Progenitor cell of endocrine pancreas (in vitro differentiated cells): ENCODE data around the gene MADD. TPM values are rescaled to one million over a fixed set of nuclear protein-coding genes. Genes with fewer than 3 reads are reported as not detected.

ENCODE experiments used
- DNase-seq: peaks from one replicate; pipeline ENCODE4 v3.0.0; 2021; ENCODE audit warnings: low spot score; ENCODE audit not compliant: unreplicated experiment
- H3K27ac Mint-ChIP-seq: 2 replicates; pipeline ENCODE4 v1.8.0; 2021; ENCODE audit warnings: mild to moderate bottlenecking, moderate library complexity, mixed read lengths
- H3K27me3 Mint-ChIP-seq: 2 replicates; pipeline ENCODE4 v1.8.0; 2021; ENCODE audit warnings: mixed read lengths
- H3K36me3 Mint-ChIP-seq: 2 replicates; pipeline ENCODE4 v1.8.0; 2022; ENCODE audit warnings: mixed read lengths; ENCODE audit not compliant: insufficient read depth
- H3K4me1 Mint-ChIP-seq: 2 replicates; pipeline ENCODE4 v1.8.0; 2021; ENCODE audit warnings: low read depth, mixed read lengths
- H3K4me3 Mint-ChIP-seq: 2 replicates; pipeline ENCODE4 v1.8.0; 2021; ENCODE audit warnings: low read depth, mild to moderate bottlenecking, moderate library complexity, mixed read lengths
- H3K9me3 Mint-ChIP-seq: 2 replicates; pipeline ENCODE4 v1.8.0; 2021; ENCODE audit warnings: low read depth, mixed read lengths
- CTCF ChIP-seq: fragments of 200-600 bp; sonication (generic); IDR thresholded peaks from one replicate; pipeline ENCODE4 v1.5.0; 2021; ENCODE audit warnings: antibody characterized with exemption, mild to moderate bottlenecking; ENCODE audit not compliant: unreplicated experiment
- total RNA-seq: library from RNA; stranded (reverse); gene quantifications from 2 replicates; pipeline ENCODE4 v1.2.1, GENCODE V29; 2021

The MADD gene
- total RNA-seq, 1 donor from 2014 or later: 66.5 TPM

DNA sequence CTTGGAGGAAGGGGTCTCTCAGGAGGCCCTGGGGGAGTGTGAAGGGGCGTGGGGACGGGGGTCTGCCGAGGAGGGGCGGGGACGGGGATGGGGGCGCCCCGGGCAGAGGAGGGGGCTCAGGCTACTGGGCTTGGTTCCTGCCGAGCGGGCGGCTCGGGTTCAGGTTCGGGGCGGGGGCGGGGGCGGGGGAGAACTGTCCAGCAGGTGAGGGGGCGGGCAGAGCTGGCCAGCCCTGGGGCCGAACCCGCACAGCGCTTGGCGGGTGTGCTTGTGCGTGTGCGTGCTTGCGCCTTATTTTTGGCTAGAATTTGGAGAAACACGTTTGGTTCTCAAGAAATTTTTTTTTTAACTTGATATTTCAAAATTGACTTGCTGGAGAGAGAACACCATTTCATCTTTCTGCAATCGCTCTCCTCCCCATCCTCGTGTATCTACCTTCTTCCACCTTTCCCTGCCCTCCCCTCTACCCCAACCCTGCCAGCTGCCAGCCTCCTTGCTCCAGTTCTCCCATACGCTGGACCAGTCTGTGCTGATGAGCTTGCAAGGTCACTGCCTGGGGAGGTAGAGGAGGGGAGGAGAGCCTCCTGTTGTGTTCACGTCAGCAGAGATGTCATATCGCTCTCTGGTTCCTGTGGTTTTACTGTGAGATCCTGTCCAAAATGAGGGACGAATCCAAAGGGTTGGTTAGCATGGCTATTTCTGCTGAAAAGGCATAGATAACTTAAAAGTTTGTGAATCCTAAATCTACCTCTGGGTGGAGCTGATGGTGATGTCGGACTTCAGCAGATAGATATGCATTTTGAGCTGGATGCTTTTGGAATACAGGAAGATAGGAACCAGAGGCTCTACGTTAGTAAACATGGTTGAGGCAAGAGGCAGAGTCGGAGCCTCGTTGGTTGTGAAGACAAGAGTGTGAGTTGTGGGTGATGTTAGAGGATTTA, 668 bp downstream of the MADD start:
- Mint-ChIP-seq H3K27ac (peak overlapping the region; percentile 47), H3K9me3 (no peaks in the 10 kb centered on the region), H3K4me1 (peaks cover 30% of the 10 kb centered on the region), H3K36me3 (peaks cover 2% of the 10 kb centered on the region), H3K4me3 (peak overlapping the region; percentile 80), H3K27me3 (no peaks in the 10 kb centered on the region)
- no peak for DNase-seq
- no peak for TF ChIP-seq CTCF

DNA sequence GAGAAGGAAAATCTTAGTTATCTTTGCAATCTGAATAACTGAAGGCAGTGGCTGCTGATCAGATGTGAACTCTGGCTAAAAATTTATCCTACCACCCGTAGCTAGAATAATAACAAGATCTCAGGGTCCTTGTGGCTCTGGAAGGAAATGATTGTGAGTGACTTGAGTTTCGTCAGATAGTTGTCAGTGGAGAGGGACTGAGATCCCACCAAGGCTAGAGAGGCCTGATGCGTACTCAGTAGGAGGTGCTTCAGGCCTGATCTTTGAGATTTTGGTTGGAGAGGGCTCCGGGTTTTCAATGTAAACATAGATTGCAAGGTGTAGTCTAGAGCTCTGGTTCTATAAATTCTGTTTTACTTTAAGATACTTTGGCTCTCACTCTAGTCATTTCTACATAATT, 1.4 kb downstream of the MADD start:
- DNase-seq: no peak
- Mint-ChIP-seq H3K27me3 (no peaks in the 10 kb centered on the region), H3K4me1 (peaks cover 30% of the 10 kb centered on the region), H3K27ac (peak overlapping the region; percentile 47), H3K9me3 (no peaks in the 10 kb centered on the region), H3K4me3 (peak overlapping the region; percentile 80), H3K36me3 (peaks cover 8% of the 10 kb centered on the region)
- no peak for TF ChIP-seq CTCF

DNA sequence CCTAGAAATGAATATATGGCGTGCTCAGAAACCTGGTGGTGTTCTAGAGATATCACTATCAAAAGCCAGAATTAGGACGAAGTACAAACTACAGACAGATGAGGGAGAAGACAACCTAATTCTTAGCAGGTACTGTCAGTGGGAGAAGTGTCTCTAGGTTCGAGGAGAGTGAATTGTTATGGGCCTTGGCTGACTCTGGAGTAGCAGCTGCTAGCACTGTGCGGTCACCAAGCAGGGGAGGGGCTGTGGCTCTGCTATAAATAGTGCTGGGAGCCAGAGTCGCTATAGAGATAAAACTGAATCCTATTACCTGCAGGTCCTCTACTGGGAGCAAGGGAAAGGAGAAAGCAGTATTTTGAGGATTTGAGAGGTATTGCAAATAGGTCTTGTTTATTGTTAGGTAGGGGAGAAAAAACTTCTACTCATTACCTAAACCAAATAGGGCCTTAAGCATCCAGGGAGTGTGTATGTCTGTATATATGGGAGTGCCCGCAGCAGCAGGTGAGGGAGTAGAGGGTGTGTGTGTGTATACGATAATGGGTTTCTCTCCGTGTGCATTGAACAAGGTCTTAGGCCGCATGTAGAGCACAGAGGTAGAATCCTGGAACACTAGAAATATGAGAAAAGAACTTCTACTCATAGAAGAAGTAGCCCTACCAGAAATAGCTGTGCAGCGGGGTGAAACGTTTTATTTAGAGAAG, 2.2 kb downstream of the MADD start:
- Mint-ChIP-seq H3K4me3 (peak overlapping the region; percentile 80), H3K9me3 (no peaks in the 10 kb centered on the region), H3K36me3 (peaks cover 8% of the 10 kb centered on the region), H3K27me3 (no peaks in the 10 kb centered on the region), H3K4me1 (peaks cover 30% of the 10 kb centered on the region), H3K27ac (peak overlapping the region; percentile 81)
- DNase-seq: no peak
- no peak for TF ChIP-seq CTCF

GRCh38 chr11:47272706-47273105, 2.8 kb downstream of the MADD start:
- Mint-ChIP-seq H3K27me3 (no peaks in the 10 kb centered on the region), H3K9me3 (no peaks in the 10 kb centered on the region), H3K4me3 (no peak overlapping the region), H3K4me1 (peaks cover 30% of the 10 kb centered on the region), H3K36me3 (peaks cover 8% of the 10 kb centered on the region), H3K27ac (no peak overlapping the region)
- DNase-seq: no peak
- TF ChIP-seq CTCF: no peak

- H3K4me3 Mint-ChIP-seq: no peak overlapping the region
- no peak overlapping the region for H3K27ac Mint-ChIP-seq
- H3K36me3 Mint-ChIP-seq: peaks cover 11% of the 10 kb centered on the region
Observed at GRCh38 chr11:47274495-47275235, 4.7 kb downstream of the MADD start.

More at GRCh38 chr11:47274495-47275235, 4.7 kb downstream of the MADD start:
- H3K9me3 Mint-ChIP-seq: no peaks in the 10 kb centered on the region
- DNase-seq: no peak
- no peak for TF ChIP-seq CTCF
- no peaks in the 10 kb centered on the region for H3K27me3 Mint-ChIP-seq
- H3K4me1 Mint-ChIP-seq: peaks cover 19% of the 10 kb centered on the region
